IMR-90 (cell line): Measurements from ENCODE around the gene STAG2. TPM values are rescaled to one million over a fixed set of nuclear protein-coding genes. Genes with fewer than 3 reads are reported as not detected.

Source experiments
- ATAC-seq: fragments of 200-7000 bp; cut with Tn5 transposase; 2 replicates; pipeline ENCODE4 v1.9.1; 2020; ENCODE audit warnings: low read depth, mild to moderate bottlenecking, moderate library complexity
- BruUV-seq: library from RNA; stranded (reverse); fragments of 400-500 nt; replicated peaks from 2 replicates; lab custom pipeline; 2021; lab: Mats Ljungman, UMichigan
- CTCF ChIA-PET: fragments of 300-600 bp; formaldehyde crosslinking; extraction: SDS; loops from one replicate; lab custom pipeline; 2021; ENCODE audit warnings: antibody characterized with exemption; lab: Yijun Ruan, JAX
- POLR2A ChIA-PET: fragments of 300-600 bp; sonication (Branson Sonifier 250); formaldehyde crosslinking; loops from one replicate; lab custom pipeline; 2022; ENCODE audit warnings: antibody characterized with exemption; ENCODE audit not compliant: unreplicated experiment; lab: Charles Lee
- DNase-seq: peaks from one replicate; pipeline ENCODE4 v3.0.0; 2013
- H2AFZ ChIP-seq: replicated peaks from 2 replicates; pipeline ENCODE3; 2013; ENCODE audit warnings: low read length, mild to moderate bottlenecking; ENCODE audit not compliant: poor library complexity
- H2AK5ac ChIP-seq: 2 replicates; pipeline ENCODE4 v1.6.1; 2013; ENCODE audit warnings: low read depth, low read length, inconsistent platforms
- H2AK9ac ChIP-seq: replicated peaks from 2 replicates; pipeline ENCODE3; 2013; ENCODE audit warnings: mild to moderate bottlenecking, low read depth, low read length, moderate library complexity; ENCODE audit not compliant: poor library complexity
- H2BK120ac ChIP-seq: 2 replicates; pipeline ENCODE4 v1.6.1; 2013; ENCODE audit warnings: low read depth, low read length, inconsistent platforms
- H2BK15ac ChIP-seq: 3 replicates; pipeline ENCODE4 v1.6.1; 2013; ENCODE audit warnings: low read depth, low read length, inconsistent platforms
- H2BK20ac ChIP-seq: 2 replicates; pipeline ENCODE4 v1.6.1; 2013; ENCODE audit warnings: low read depth, mild to moderate bottlenecking, inconsistent platforms, low read length, moderate library complexity
- H2BK5ac ChIP-seq: 2 replicates; pipeline ENCODE4 v1.6.1; 2013; ENCODE audit warnings: mild to moderate bottlenecking, low read depth, low read length, inconsistent platforms; ENCODE audit not compliant: poor library complexity, severe bottlenecking
- H3K14ac ChIP-seq: replicated peaks from 2 replicates; pipeline ENCODE4 v1.6.1; 2013; ENCODE audit warnings: low read depth, low read length, inconsistent platforms
- H3K18ac ChIP-seq: 2 replicates; pipeline ENCODE4 v1.6.1; 2013; ENCODE audit warnings: low read depth, low read length, control low read depth
- H3K23ac ChIP-seq: 2 replicates; pipeline ENCODE4 v1.6.1; 2013; ENCODE audit warnings: low read depth, low read length, inconsistent platforms
- H3K27ac ChIP-seq: 2 replicates; pipeline ENCODE4 v1.5.1; 2013; ENCODE audit warnings: mild to moderate bottlenecking, control low read depth, low read length; ENCODE audit not compliant: insufficient read depth
- H3K27me3 ChIP-seq: 2 replicates; pipeline ENCODE4 v1.6.1; 2013; ENCODE audit warnings: low read length; ENCODE audit not compliant: control insufficient read depth, insufficient read depth
- H3K36me3 ChIP-seq: 2 replicates; pipeline ENCODE4 v1.6.1; 2013; ENCODE audit warnings: low read length, mixed read lengths; ENCODE audit not compliant: control insufficient read depth, insufficient read depth
- H3K4ac ChIP-seq: 2 replicates; pipeline ENCODE4 v1.6.1; 2013; ENCODE audit warnings: low read depth, low read length, inconsistent platforms
- H3K4me1 ChIP-seq: 2 replicates; pipeline ENCODE4 v1.6.1; 2013; ENCODE audit warnings: low read length, mixed read lengths; ENCODE audit not compliant: control insufficient read depth, insufficient read depth
- H3K4me2 ChIP-seq: 2 replicates; pipeline ENCODE4 v1.6.1; 2013; ENCODE audit warnings: low read depth, mild to moderate bottlenecking, control low read depth, low read length, moderate library complexity
- H3K4me3 ChIP-seq: 2 replicates; pipeline ENCODE4 v1.5.1; 2013; ENCODE audit warnings: low read depth, mild to moderate bottlenecking, control low read depth, low read length, moderate library complexity; ENCODE audit not compliant: insufficient read depth
- H3K56ac ChIP-seq: 2 replicates; pipeline ENCODE4 v1.6.1; 2013; ENCODE audit warnings: low read length, inconsistent platforms; ENCODE audit not compliant: insufficient read depth; ENCODE audit errors: extremely low read depth
- H3K79me1 ChIP-seq, 2 experiments: 2 replicates each; pipeline ENCODE4 v1.6.1; 2013; ENCODE audit warnings: low read length in 2 of 2, inconsistent platforms in 1 of 2, low read depth in 1 of 2
- H3K9ac ChIP-seq: 2 replicates; pipeline ENCODE4 v1.6.1; 2013; ENCODE audit warnings: low read depth, low read length, control low read depth
- H3K9me1 ChIP-seq: 2 replicates; pipeline ENCODE4 v1.6.1; 2013; ENCODE audit warnings: low read length, inconsistent platforms; ENCODE audit not compliant: insufficient read depth
- H3K9me3 ChIP-seq: 2 replicates; pipeline ENCODE4 v1.6.1; 2013; ENCODE audit warnings: low read length; ENCODE audit not compliant: control insufficient read depth, insufficient read depth
- H4K20me1 ChIP-seq: 2 replicates; pipeline ENCODE4 v1.6.1; 2013; ENCODE audit warnings: low read length, inconsistent platforms; ENCODE audit not compliant: insufficient read depth
- H4K5ac ChIP-seq: 2 replicates; pipeline ENCODE4 v1.6.1; 2013; ENCODE audit warnings: mild to moderate bottlenecking, low read depth, low read length, control low read depth
- H4K8ac ChIP-seq, 2 experiments: 2 replicates each; pipeline ENCODE4 v1.6.1; 2013; ENCODE audit warnings: low read depth in 2 of 2, low read length in 2 of 2, control low read depth in 1 of 2, inconsistent platforms in 1 of 2
- H4K91ac ChIP-seq: 2 replicates; pipeline ENCODE4 v1.6.1; 2013; ENCODE audit warnings: low read depth, low read length, inconsistent platforms; ENCODE audit not compliant: insufficient read depth
- CEBPB ChIP-seq: IDR thresholded peaks from 2 replicates; pipeline ENCODE4 v1.6.1; 2012; ENCODE audit warnings: low read depth, low read length, improper control_type of control experiment
- CHD1 ChIP-seq: IDR thresholded peaks from 2 replicates; pipeline ENCODE4 v1.6.1; 2012; ENCODE audit warnings: low read depth, low read length, improper control_type of control experiment
- CTCF ChIP-seq: conservative IDR thresholded peaks from 2 replicates; pipeline ENCODE4 v1.5.1; 2012; ENCODE audit warnings: mild to moderate bottlenecking, low read depth, low read length, improper control_type of control experiment
- FOS ChIP-seq: fragments of 150-350 bp; IDR thresholded peaks from 2 replicates; pipeline ENCODE4 v1.6.1; 2016; ENCODE audit warnings: low read depth, low read length
- MAFK ChIP-seq: IDR thresholded peaks from 2 replicates; pipeline ENCODE4 v1.6.1; 2012; ENCODE audit warnings: low read depth, low read length, improper control_type of control experiment
- MAZ ChIP-seq: IDR thresholded peaks from 2 replicates; pipeline ENCODE4 v1.6.1; 2012; ENCODE audit warnings: low read depth, mild to moderate bottlenecking, low read length, improper control_type of control experiment, moderate library complexity, borderline replicate concordance
- MXI1 ChIP-seq: IDR thresholded peaks from 2 replicates; pipeline ENCODE4 v1.6.1; 2012; ENCODE audit warnings: low read depth, mild to moderate bottlenecking, low read length, moderate library complexity, borderline replicate concordance
- NFE2L2 ChIP-seq: fragments of 150-350 bp; IDR thresholded peaks from 2 replicates; pipeline ENCODE4 v1.6.1; 2016; ENCODE audit warnings: low read depth, mild to moderate bottlenecking, low read length
- POLR2A ChIP-seq: IDR thresholded peaks from 2 replicates; pipeline ENCODE4 v1.6.1; 2012; ENCODE audit warnings: mild to moderate bottlenecking, low read depth, low read length
- RAD21 ChIP-seq: IDR thresholded peaks from 2 replicates; pipeline ENCODE4 v1.6.1; 2012; ENCODE audit warnings: low read length, improper control_type of control experiment
- RCOR1 ChIP-seq: IDR thresholded peaks from 2 replicates; pipeline ENCODE4 v1.6.1; 2012; ENCODE audit warnings: mild to moderate bottlenecking, low read length, improper control_type of control experiment; ENCODE audit not compliant: insufficient replicate concordance
- USF2 ChIP-seq: fragments of 150-350 bp; IDR thresholded peaks from 2 replicates; pipeline ENCODE4 v1.6.1; 2017; ENCODE audit warnings: mild to moderate bottlenecking, antibody characterized with exemption, low read length, low read depth
- WGBS, 2 experiments: methylation state at CpG; one replicate each; pipeline versions ENCODE4 v1.1.5 to v1.1.7; 2013; ENCODE audit warnings: missing lambda C conversion rate in 2 of 2; ENCODE audit not compliant: insufficient read length in 1 of 2; ENCODE audit errors: extremely low coverage in 2 of 2; 5-methylcytosine and 5-hydroxymethylcytosine counted together
- dilution Hi-C: fragments of 300-500 bp; cut with HindIII; formaldehyde crosslinking; loops from one replicate; pipeline ENCODE4 v1.14.3; 2018; ENCODE audit warnings: low sequenced_read_pairs; ENCODE audit not compliant: unreplicated experiment
- in situ Hi-C: fragments of 300-500 bp; cut with MboI; formaldehyde crosslinking; loops from 3 replicates; pipeline ENCODE4 v1.14.3; 2019; ENCODE audit warnings: low sequenced_read_pairs, inconsistent platforms, mixed read lengths
- intact Hi-C: fragments of 100-400 bp; cut with micrococcal nuclease; formaldehyde crosslinking; loops from 2 replicates; pipeline ENCODE4 v1.10.0; 2022
- polyA plus RNA-seq, 3 experiments: library from polyadenylated mRNA; depleted of rRNA; stranded (reverse); fragments of >200 nt; gene quantifications; 2 replicates each; pipeline ENCODE4 v1.2.3, GENCODE V29; 2012; ENCODE audit warnings: low replicate concordance in 1 of 3
- total RNA-seq: library from RNA; depleted of rRNA; stranded (reverse); fragments of >200 nt; gene quantifications from 2 replicates; pipeline ENCODE4 v1.2.3, GENCODE V29; 2012
- TF ChIP-seq, protein P1 (sequence below): fragments of 150-350 bp; IDR thresholded peaks from 2 replicates; pipeline ENCODE4 v1.6.1; 2016; ENCODE audit warnings: low read depth, mild to moderate bottlenecking, low read length, moderate library complexity, borderline replicate concordance

Gene STAG2
- total and polyA plus RNA-seq, 2 of the 4 experiments (the other 2 are of a cell fraction) = 19.6 to 71.2 TPM

DNA sequence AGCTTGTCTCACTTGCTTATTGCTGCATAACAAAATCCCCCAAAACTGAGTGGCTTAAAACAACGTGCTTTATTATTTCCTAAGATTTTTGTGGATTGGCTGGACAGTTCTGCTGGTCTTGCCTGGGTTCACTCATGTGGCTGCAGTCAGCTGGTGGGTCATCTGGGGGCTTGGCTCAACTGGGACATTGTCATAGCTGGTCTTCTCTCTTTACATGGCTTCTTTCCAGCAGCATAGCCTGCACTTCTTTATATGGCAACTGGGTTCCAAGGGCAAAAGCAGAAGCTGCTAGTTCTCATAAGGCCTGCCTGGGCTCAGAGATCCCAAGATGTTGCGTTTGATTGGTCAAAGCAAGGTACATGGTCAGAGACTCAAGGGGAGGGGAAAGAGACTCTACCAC, 33.7 kb upstream of the STAG2 start:
- no peak overlapping the region for H4K8ac ChIP-seq
- H4K20me1 ChIP-seq = no peaks in the 10 kb centered on the region
- ATAC-seq (no peak), DNase-seq (no peak)
- no peak overlapping the region for H3K9ac ChIP-seq
- no peak overlapping the region for H2BK120ac ChIP-seq
- TF ChIP-seq RCOR1 (no peak), NFE2L2 (no peak), MXI1 (no peak), CHD1 (no peak), FOS (no peak), CTCF (no peak), POLR2A (no peak), RAD21 (no peak), MAZ (no peak), MAFK (no peak), USF2 (no peak), CEBPB (no peak)
- TF ChIP-seq, protein P1, sequence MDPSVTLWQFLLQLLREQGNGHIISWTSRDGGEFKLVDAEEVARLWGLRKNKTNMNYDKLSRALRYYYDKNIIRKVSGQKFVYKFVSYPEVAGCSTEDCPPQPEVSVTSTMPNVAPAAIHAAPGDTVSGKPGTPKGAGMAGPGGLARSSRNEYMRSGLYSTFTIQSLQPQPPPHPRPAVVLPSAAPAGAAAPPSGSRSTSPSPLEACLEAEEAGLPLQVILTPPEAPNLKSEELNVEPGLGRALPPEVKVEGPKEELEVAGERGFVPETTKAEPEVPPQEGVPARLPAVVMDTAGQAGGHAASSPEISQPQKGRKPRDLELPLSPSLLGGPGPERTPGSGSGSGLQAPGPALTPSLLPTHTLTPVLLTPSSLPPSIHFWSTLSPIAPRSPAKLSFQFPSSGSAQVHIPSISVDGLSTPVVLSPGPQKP = no peak
- no TSS peak for BruUV-seq
- no peak overlapping the region for H2AK5ac ChIP-seq
- no peak overlapping the region for H2AK9ac ChIP-seq
- H3K36me3 ChIP-seq = no peaks in the 10 kb centered on the region
- no peaks in the 10 kb centered on the region for H3K27me3 ChIP-seq
- H3K4ac ChIP-seq = no peak overlapping the region
- H3K9me1 ChIP-seq = no peaks in the 10 kb centered on the region
- peaks cover 3% of the 10 kb centered on the region; the same call in 1 of the 2 replicates for H3K9me3 ChIP-seq
- H2AFZ ChIP-seq = no peak overlapping the region
- no peak overlapping the region for H4K5ac ChIP-seq
- POLR2A ChIA-PET = no interaction called here
- H3K4me2 ChIP-seq = no peak overlapping the region
- no peak overlapping the region for H3K14ac ChIP-seq
- in situ Hi-C loops (no loop called here), intact Hi-C loops (no loop called here), dilution Hi-C loops (no loop called here)
- no peaks in the 10 kb centered on the region for H3K79me1 ChIP-seq
- WGBS, 2 experiments = no CpG with 5 or more reads among the region's 2 CpGs
- H2BK20ac ChIP-seq = no peak overlapping the region
- no peak overlapping the region for H3K18ac ChIP-seq
- no peak overlapping the region for H3K23ac ChIP-seq
- no peaks in the 10 kb centered on the region for H3K4me1 ChIP-seq
- no peak overlapping the region for H3K56ac ChIP-seq
- H2BK15ac ChIP-seq = no peak overlapping the region
- no peak overlapping the region for H3K4me3 ChIP-seq
- H3K27ac ChIP-seq = no peak overlapping the region
- H2BK5ac ChIP-seq = no peak overlapping the region
- CTCF ChIA-PET = no interaction called here
- H4K91ac ChIP-seq = no peak overlapping the region
